Liver (tissue), 9 donors: Measurements from ENCODE around the gene FRRS1. TPM values are rescaled to one million over a fixed set of nuclear protein-coding genes. Genes with fewer than 3 reads are reported as not detected.

Experiments
- DNase-seq: peaks from one replicate; pipeline ENCODE4 v3.0.0-alpha.2; 2017; ENCODE audit warnings: low spot score
- H3K27ac ChIP-seq, 2 donors: one replicate each; pipeline ENCODE4 v1.7.0; 2013; ENCODE audit warnings: inconsistent platforms in 2 of 2, low read length in 2 of 2, control low read depth in 1 of 2, low read depth in 1 of 2, mild to moderate bottlenecking in 1 of 2
- H3K27me3 ChIP-seq, 4 donors: one replicate each; pipeline versions ENCODE4 v1.6.1 to v1.7.0; 2013; ENCODE audit warnings: low read length in 3 of 4, inconsistent platforms in 1 of 4, mild to moderate bottlenecking in 1 of 4, moderate library complexity in 1 of 4; ENCODE audit not compliant: control insufficient read depth in 4 of 4, insufficient read depth in 4 of 4
- H3K36me3 ChIP-seq, 4 donors: one replicate each; pipeline versions ENCODE4 v1.6.1 to v1.7.0; 2013; ENCODE audit warnings: low read length in 3 of 4, mild to moderate bottlenecking in 3 of 4, low read depth in 1 of 4, moderate library complexity in 1 of 4; ENCODE audit not compliant: control insufficient read depth in 4 of 4, insufficient read depth in 3 of 4
- H3K4me1 ChIP-seq, 4 donors: one replicate each; pipeline versions ENCODE4 v1.6.1 to v1.7.0; 2013; ENCODE audit warnings: low read length in 3 of 4, mild to moderate bottlenecking in 3 of 4, moderate library complexity in 1 of 4; ENCODE audit not compliant: control insufficient read depth in 4 of 4, insufficient read depth in 4 of 4
- H3K4me3 ChIP-seq, 3 donors: one replicate each; pipeline versions ENCODE4 v1.6.1 to v1.7.0; 2013; ENCODE audit warnings: low read length in 3 of 3, control low read depth in 1 of 3, low read depth in 1 of 3, mild to moderate bottlenecking in 1 of 3
- H3K9ac ChIP-seq, 2 donors: one replicate each; pipeline ENCODE4 v1.7.0; 2013; ENCODE audit warnings: low read length in 2 of 2, mild to moderate bottlenecking in 2 of 2, moderate library complexity in 2 of 2, control low read depth in 1 of 2, low read depth in 1 of 2
- H3K9me3 ChIP-seq, 4 donors: one replicate each; pipeline versions ENCODE4 v1.6.1 to v1.7.0; 2013; ENCODE audit warnings: low read length in 3 of 4; ENCODE audit not compliant: control insufficient read depth in 4 of 4
- ATF3 ChIP-seq: IDR thresholded peaks from 2 replicates; pipeline ENCODE4 v1.6.1; 2016; ENCODE audit warnings: antibody characterized with exemption
- CTCF ChIP-seq: fragments of 150-350 bp; IDR thresholded peaks from 2 replicates; pipeline ENCODE4 v1.5.1; 2017; ENCODE audit warnings: improper control_type of control experiment, low read depth, low read length; ENCODE audit not compliant: missing input control
- FOXA2 ChIP-seq: IDR thresholded peaks from 2 replicates; pipeline ENCODE4 v1.6.1; 2016; ENCODE audit warnings: antibody characterized with exemption
- HNF4A ChIP-seq, 2 donors: conservative IDR thresholded peaks; 2 replicates each; pipeline ENCODE4 v1.6.1; 2016; ENCODE audit warnings: antibody characterized with exemption in 2 of 2, mild to moderate bottlenecking in 2 of 2
- HNF4G ChIP-seq: IDR thresholded peaks from 2 replicates; pipeline ENCODE4 v1.6.1; 2016; ENCODE audit warnings: antibody characterized with exemption
- RXRA ChIP-seq, 2 donors: IDR thresholded peaks; 2 replicates each; pipeline ENCODE4 v1.6.1; 2017 to 2018; ENCODE audit warnings: antibody characterized with exemption in 2 of 2, mild to moderate bottlenecking in 1 of 2
- SP1 ChIP-seq: IDR thresholded peaks from 2 replicates; pipeline ENCODE4 v1.6.1; 2018; ENCODE audit warnings: antibody characterized with exemption, mild to moderate bottlenecking
- YY1 ChIP-seq: IDR thresholded peaks from 2 replicates; pipeline ENCODE4 v1.6.1; 2016; ENCODE audit warnings: antibody characterized with exemption, mild to moderate bottlenecking
- WGBS: extraction: QIAGEN DNeasy Blood & Tissue Kit; methylation state at CpG from one replicate; pipeline ENCODE4 v1.1.7; 2013; 5-methylcytosine and 5-hydroxymethylcytosine counted together
- polyA plus RNA-seq, 2 donors: library from polyadenylated mRNA; stranded (reverse) in 1 of 2; unstranded in 1 of 2; fragments of 200-250 nt in 1 of 2; fragments of >200 nt in 1 of 2; fragmentation: Nextera tagmentation in 1 of 2; extraction: Ambion mirVana in 1 of 2; gene quantifications; one replicate each; pipeline versions ENCODE4 v1.2.1 to v1.2.3, GENCODE V29; 2013 to 2015
- total RNA-seq, 2 donors: library from RNA; depleted of rRNA; stranded (reverse); fragments of >200 nt; gene quantifications; one replicate each; pipeline ENCODE4 v1.2.3, GENCODE V29; 2014
- donor health status: healthy.
- donor health status: healthy.
- donor health status: healthy.
- donor health status: healthy.
- donor health status: healthy.

FRRS1 gene
- total and polyA plus RNA-seq, 4 donors, result 2.7 to 87.4 (median 30.4) TPM

GRCh38 chr1:99672038-99672437 is 94.4 kb downstream of the FRRS1 start:
- Histone ChIP-seq H3K4me1 (peaks cover 3 to 35% (median 23%) of the 10 kb centered on the region in 4 donors), H3K27ac (no peak overlapping the region), H3K4me3 (no peak overlapping the region), H3K36me3 (peaks cover 0 to 16% (median 13%) of the 10 kb centered on the region in 4 donors), H3K9ac (no peak overlapping the region), H3K27me3 (no peaks in the 10 kb centered on the region), H3K9me3 (no peaks in the 10 kb centered on the region)
- WGBS, result 72% methylated on average over 4 of the region's 4 CpGs
- no peak for DNase-seq
- no peak for TF ChIP-seq HNF4G
- no peak for TF ChIP-seq HNF4A (conservative IDR thresholded peaks at IDR 0.05)

GRCh38 chr1:99670583-99670982 is 95.9 kb downstream of the FRRS1 start:
- 33% methylated on average over 1 of the region's 1 CpG for WGBS
- peaks cover 0 to 20% (median 13%) of the 10 kb centered on the region in 4 donors for H3K36me3 ChIP-seq
- H3K9me3 ChIP-seq, result no peaks in the 10 kb centered on the region
- no peaks in the 10 kb centered on the region for H3K27me3 ChIP-seq
- H3K9ac ChIP-seq, result no peak overlapping the region
- DNase-seq, result no peak
- no peak for TF ChIP-seq HNF4G
- no peak for TF ChIP-seq CTCF
- no peak overlapping the region for H3K4me3 ChIP-seq
- no peak overlapping the region for H3K27ac ChIP-seq
- peaks cover 3 to 26% (median 19%) of the 10 kb centered on the region in 4 donors for H3K4me1 ChIP-seq

- DNase-seq, result no peak
- H3K4me1 ChIP-seq, result peaks cover 3 to 21% (median 15%) of the 10 kb centered on the region in 4 donors
- no peak overlapping the region for H3K27ac ChIP-seq
- H3K36me3 ChIP-seq, result peaks cover 0 to 20% (median 13%) of the 10 kb centered on the region in 4 donors
- H3K4me3 ChIP-seq, result no peak overlapping the region
- no peak overlapping the region for H3K9ac ChIP-seq
- no peaks in the 10 kb centered on the region for H3K9me3 ChIP-seq
- H3K27me3 ChIP-seq, result no peaks in the 10 kb centered on the region
- WGBS, result 93% methylated on average over 2 of the region's 2 CpGs
- no peak for TF ChIP-seq SP1
- TF ChIP-seq RXRA (IDR thresholded peaks at IDR 0.05), result no peak
- no peak for TF ChIP-seq FOXA2
- TF ChIP-seq CTCF, result no peak
Observed at GRCh38 chr1:99669821-99670220, 96.6 kb downstream of the FRRS1 start.

- WGBS, result 93% methylated on average over 4 of the region's 4 CpGs
- Histone ChIP-seq H3K9me3 (no peaks in the 10 kb centered on the region), H3K4me3 (no peak overlapping the region), H3K27me3 (no peaks in the 10 kb centered on the region), H3K36me3 (peaks cover 0 to 23% (median 13%) of the 10 kb centered on the region in 4 donors), H3K9ac (no peak overlapping the region), H3K27ac (no peak overlapping the region), H3K4me1 (peaks cover 3 to 18% (median 15%) of the 10 kb centered on the region in 4 donors)
- no peak for TF ChIP-seq ATF3
- no peak for TF ChIP-seq YY1
- DNase-seq, result no peak
Observed at GRCh38 chr1:99669376-99669775, 97.1 kb downstream of the FRRS1 start.
